HepG2 (cell line): ENCODE measurements around the gene SPAG8. TPM values are rescaled to one million over a fixed set of nuclear protein-coding genes. Genes with fewer than 3 reads are reported as not detected.

Experiments used
- AHR ChIP-seq: IDR thresholded peaks from 2 replicates; pipeline ENCODE4 v1.6.1; 2018; ENCODE audit warnings: missing genetic modification reagents, missing compliant biosample characterization
- ASH2L ChIP-seq: fragments of 300-600, 200-600 bp; sonication (generic); IDR thresholded peaks from 2 replicates; pipeline ENCODE4 v1.7.0; 2017; ENCODE audit warnings: low read depth, mild to moderate bottlenecking, moderate library complexity, mixed read lengths, low read length; ENCODE audit not compliant: insufficient read length
- ATM ChIP-seq: fragments of 450-650 bp; IDR thresholded peaks from 2 replicates; pipeline ENCODE4 v1.7.1; 2017; ENCODE audit warnings: mild to moderate bottlenecking, borderline replicate concordance
- BRCA1 ChIP-seq: sonication (generic); formaldehyde crosslinking; IDR thresholded peaks from 2 replicates; pipeline ENCODE4 v1.4.0; 2020; ENCODE audit warnings: missing genetic modification reagents
- BRD4 ChIP-seq: sonication (generic); formaldehyde crosslinking; IDR thresholded peaks from 2 replicates; pipeline ENCODE4 v1.4.0; 2020; ENCODE audit warnings: missing genetic modification reagents
- ELF1 ChIP-seq: sonication (generic); formaldehyde crosslinking; IDR thresholded peaks from 2 replicates; pipeline ENCODE4 v1.4.0; 2020; ENCODE audit warnings: missing genetic modification reagents
- FOXA3 ChIP-seq: IDR thresholded peaks from 2 replicates; pipeline ENCODE4 v1.6.1; 2016; ENCODE audit warnings: missing genetic modification reagents, missing compliant biosample characterization
- FOXJ3 ChIP-seq: sonication (generic); formaldehyde crosslinking; IDR thresholded peaks from 2 replicates; pipeline ENCODE4 v1.4.0; 2020; ENCODE audit warnings: missing genetic modification reagents, mild to moderate bottlenecking, borderline replicate concordance
- HES4 ChIP-seq: sonication (generic); formaldehyde crosslinking; IDR thresholded peaks from 2 replicates; pipeline ENCODE4 v1.9.0; 2021; ENCODE audit warnings: mild to moderate bottlenecking, missing genetic modification reagents, borderline replicate concordance
- MTA1 ChIP-seq: sonication (generic); formaldehyde crosslinking; IDR thresholded peaks from 2 replicates; pipeline ENCODE4 v1.4.0; 2020; ENCODE audit warnings: missing genetic modification reagents, mild to moderate bottlenecking, borderline replicate concordance
- MYC ChIP-seq: sonication (generic); formaldehyde crosslinking; IDR thresholded peaks from 2 replicates; pipeline ENCODE4 v1.9.0; 2021; ENCODE audit warnings: missing genetic modification reagents, borderline replicate concordance
- NKX3-1 ChIP-seq: sonication (generic); formaldehyde crosslinking; IDR thresholded peaks from 2 replicates; pipeline ENCODE4 v1.5.0; 2020; ENCODE audit warnings: missing genetic modification reagents
- RBM22 ChIP-seq: fragments of 200-400 bp; formaldehyde crosslinking; optimal IDR thresholded peaks from 2 replicates; pipeline ENCODE3; 2017; ENCODE audit warnings: mild to moderate bottlenecking, low read length, moderate library complexity
- RFX5 ChIP-seq: IDR thresholded peaks from 2 replicates; pipeline ENCODE4 v1.6.1; 2011; ENCODE audit warnings: low read depth, low read length, improper control_type of control experiment
- SMAD9 ChIP-seq: sonication (generic); formaldehyde crosslinking; IDR thresholded peaks from 2 replicates; pipeline ENCODE4 v1.5.1; 2020; ENCODE audit warnings: mild to moderate bottlenecking, missing genetic modification reagents
- SRSF4 ChIP-seq: fragments of 200-400 bp; formaldehyde crosslinking; IDR thresholded peaks from one replicate; pipeline ENCODE4 v1.6.1; 2018; ENCODE audit warnings: mild to moderate bottlenecking, low read depth, low read length, moderate library complexity; ENCODE audit not compliant: poor library complexity, severe bottlenecking
- TCF7L2 ChIP-seq: IDR thresholded peaks from 2 replicates; pipeline ENCODE4 v1.6.1; 2011; ENCODE audit warnings: mild to moderate bottlenecking, low read depth, low read length, moderate library complexity
- YEATS4 ChIP-seq: sonication (generic); formaldehyde crosslinking; IDR thresholded peaks from 2 replicates; pipeline ENCODE4 v1.4.0; 2020; ENCODE audit warnings: missing genetic modification reagents, borderline replicate concordance
- ZEB1 ChIP-seq: IDR thresholded peaks from 2 replicates; pipeline ENCODE4 v1.6.1; 2012; ENCODE audit warnings: mild to moderate bottlenecking, low read depth, inconsistent platforms; ENCODE audit not compliant: insufficient replicate concordance
- ZFY ChIP-seq: sonication (generic); formaldehyde crosslinking; IDR thresholded peaks from 2 replicates; pipeline ENCODE4 v1.4.0; 2020; ENCODE audit warnings: missing genetic modification reagents
- ZNF10 ChIP-seq: sonication (generic); formaldehyde crosslinking; IDR thresholded peaks from 2 replicates; pipeline ENCODE4 v1.4.0; 2020; ENCODE audit warnings: mild to moderate bottlenecking, low read depth, missing genetic modification reagents, borderline replicate concordance
- ZNF337 ChIP-seq: sonication (generic); formaldehyde crosslinking; IDR thresholded peaks from 2 replicates; pipeline ENCODE4 v1.5.1; 2020; ENCODE audit warnings: missing genetic modification reagents, low read depth, mild to moderate bottlenecking, borderline replicate concordance
- ZNF781 ChIP-seq: sonication (generic); formaldehyde crosslinking; IDR thresholded peaks from 2 replicates; pipeline ENCODE4 v1.5.1; 2020; ENCODE audit warnings: borderline replicate concordance, mild to moderate bottlenecking, missing genetic modification reagents; ENCODE audit errors: not compliant biosample characterization
- polyA plus RNA-seq, 8 experiments: library from polyadenylated mRNA; depleted of rRNA in 3 of 8; stranded (reverse) in 7 of 8; unstranded in 1 of 8; fragments of >200 nt; fragmentation: Illumina TruSeq in 4 of 8; extraction: Trizol in 4 of 8; gene quantifications; 2 replicates each; pipeline versions ENCODE4 v1.2.1 to v1.2.3, GENCODE V29; 2011 to 2016; ENCODE audit warnings: low read depth in 4 of 8, missing spikeins in 1 of 8, mixed read lengths in 1 of 8; ENCODE audit not compliant: insufficient read depth in 1 of 8
- total RNA-seq, 5 experiments: library from RNA; depleted of rRNA; stranded (reverse); fragments of >200 nt; fragmentation: Illumina TruSeq; extraction: Trizol; gene quantifications; 2 replicates each; pipeline ENCODE4 v1.2.3, GENCODE V29; 2016; ENCODE audit warnings: low read depth in 1 of 5
- TF ChIP-seq, protein P1 (sequence below): sonication (generic); formaldehyde crosslinking; IDR thresholded peaks from 2 replicates; pipeline ENCODE4 v1.5.0; 2020; ENCODE audit warnings: missing genetic modification reagents, mild to moderate bottlenecking, borderline replicate concordance
- TF ChIP-seq, protein P2 (sequence below): sonication (generic); formaldehyde crosslinking; IDR thresholded peaks from 2 replicates; pipeline ENCODE4 v1.9.0; 2021; ENCODE audit warnings: missing genetic modification reagents, mild to moderate bottlenecking, borderline replicate concordance
- TF ChIP-seq, protein P3 (sequence below): sonication (generic); formaldehyde crosslinking; IDR thresholded peaks from 2 replicates; pipeline ENCODE4 v1.4.0; 2020; ENCODE audit warnings: missing genetic modification reagents
- TF ChIP-seq, protein P4 (sequence below), 2 experiments: fragments of 450-650 bp in 1 of 2; sonication (generic) in 1 of 2; formaldehyde crosslinking; IDR thresholded peaks; 2 replicates each; pipeline versions ENCODE4 v1.5.0 to v1.8.0; 2020 to 2022; ENCODE audit warnings: mild to moderate bottlenecking in 1 of 2, missing genetic modification reagents in 1 of 2

Gene SPAG8
- total and polyA plus RNA-seq, 2 of the 13 experiments (the other 11 are each of a cell fraction or from before 2014, with no cell fraction given): 0.18 to 0.27 TPM

DNA sequence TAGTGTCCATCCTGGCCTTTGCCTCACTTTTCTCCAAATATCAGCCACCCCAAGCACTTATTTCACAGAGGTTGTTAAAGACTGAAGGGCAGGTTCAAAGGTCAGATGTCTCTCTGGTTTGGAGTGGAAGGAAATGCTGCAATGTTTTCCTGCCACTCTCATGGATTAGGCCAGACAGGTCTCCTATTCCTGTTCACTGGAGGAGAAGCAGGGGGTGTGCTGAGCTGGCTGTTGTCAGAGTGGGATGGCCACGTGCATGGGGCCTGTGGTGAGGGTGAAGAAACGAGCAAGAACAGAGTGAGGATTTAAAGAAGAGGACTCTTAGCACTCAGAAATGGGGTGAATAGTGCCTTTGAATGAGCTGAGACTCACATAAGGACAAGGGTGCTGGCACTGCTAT is 23.7 kb upstream of the SPAG8 start (continued):
- TF ChIP-seq ZEB1 (no peak), SMAD9 (no peak), ZNF337 (CRISPR knock-in tag) (no peak), NKX3-1 (CRISPR knock-in tag) (no peak), AHR (CRISPR knock-in tag) (no peak), ELF1 (CRISPR knock-in tag) (no peak), BRCA1 (no peak), ZNF10 (no peak), HES4 (CRISPR knock-in tag) (0 out of 2 replicates have a peak, but pooled peaks have one; percentile 24), RBM22 (no peak), RFX5 (no peak), TCF7L2 (no peak), MYC (CRISPR knock-in tag) (peak; percentile 23; the same call in 1 of the 2 replicates), ZFY (0 out of 2 replicates have a peak, but pooled peaks have one; percentile 45), BRD4 (CRISPR knock-in tag) (no peak), FOXA3 (CRISPR knock-in tag) (peak; percentile 27; the same call in 1 of the 2 replicates), ATM (no peak), ZNF781 (CRISPR knock-in tag) (no peak), FOXJ3 (CRISPR knock-in tag) (no peak), YEATS4 (0 out of 2 replicates have a peak, but pooled peaks have one; percentile 8), ASH2L (no peak), MTA1 (CRISPR knock-in tag) (no peak), SRSF4 (no peak)
- TF ChIP-seq, protein P1, sequence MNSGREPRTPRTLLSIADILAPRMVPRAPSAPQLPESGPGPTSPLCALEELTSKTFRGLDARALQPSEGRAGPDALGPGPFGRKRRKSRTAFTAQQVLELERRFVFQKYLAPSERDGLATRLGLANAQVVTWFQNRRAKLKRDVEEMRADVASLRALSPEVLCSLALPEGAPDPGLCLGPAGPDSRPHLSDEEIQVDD: no peak
- TF ChIP-seq, protein P2, sequence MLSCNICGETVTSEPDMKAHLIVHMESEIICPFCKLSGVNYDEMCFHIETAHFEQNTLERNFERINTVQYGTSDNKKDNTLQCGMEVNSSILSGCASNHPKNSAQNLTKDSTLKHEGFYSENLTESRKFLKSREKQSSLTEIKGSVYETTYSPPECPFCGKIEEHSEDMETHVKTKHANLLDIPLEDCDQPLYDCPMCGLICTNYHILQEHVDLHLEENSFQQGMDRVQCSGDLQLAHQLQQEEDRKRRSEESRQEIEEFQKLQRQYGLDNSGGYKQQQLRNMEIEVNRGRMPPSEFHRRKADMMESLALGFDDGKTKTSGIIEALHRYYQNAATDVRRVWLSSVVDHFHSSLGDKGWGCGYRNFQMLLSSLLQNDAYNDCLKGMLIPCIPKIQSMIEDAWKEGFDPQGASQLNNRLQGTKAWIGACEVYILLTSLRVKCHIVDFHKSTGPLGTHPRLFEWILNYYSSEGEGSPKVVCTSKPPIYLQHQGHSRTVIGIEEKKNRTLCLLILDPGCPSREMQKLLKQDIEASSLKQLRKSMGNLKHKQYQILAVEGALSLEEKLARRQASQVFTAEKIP (CRISPR knock-in tag): no peak
- TF ChIP-seq, protein P3, sequence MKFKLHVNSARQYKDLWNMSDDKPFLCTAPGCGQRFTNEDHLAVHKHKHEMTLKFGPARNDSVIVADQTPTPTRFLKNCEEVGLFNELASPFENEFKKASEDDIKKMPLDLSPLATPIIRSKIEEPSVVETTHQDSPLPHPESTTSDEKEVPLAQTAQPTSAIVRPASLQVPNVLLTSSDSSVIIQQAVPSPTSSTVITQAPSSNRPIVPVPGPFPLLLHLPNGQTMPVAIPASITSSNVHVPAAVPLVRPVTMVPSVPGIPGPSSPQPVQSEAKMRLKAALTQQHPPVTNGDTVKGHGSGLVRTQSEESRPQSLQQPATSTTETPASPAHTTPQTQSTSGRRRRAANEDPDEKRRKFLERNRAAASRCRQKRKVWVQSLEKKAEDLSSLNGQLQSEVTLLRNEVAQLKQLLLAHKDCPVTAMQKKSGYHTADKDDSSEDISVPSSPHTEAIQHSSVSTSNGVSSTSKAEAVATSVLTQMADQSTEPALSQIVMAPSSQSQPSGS: no peak
- TF ChIP-seq, protein P4, sequence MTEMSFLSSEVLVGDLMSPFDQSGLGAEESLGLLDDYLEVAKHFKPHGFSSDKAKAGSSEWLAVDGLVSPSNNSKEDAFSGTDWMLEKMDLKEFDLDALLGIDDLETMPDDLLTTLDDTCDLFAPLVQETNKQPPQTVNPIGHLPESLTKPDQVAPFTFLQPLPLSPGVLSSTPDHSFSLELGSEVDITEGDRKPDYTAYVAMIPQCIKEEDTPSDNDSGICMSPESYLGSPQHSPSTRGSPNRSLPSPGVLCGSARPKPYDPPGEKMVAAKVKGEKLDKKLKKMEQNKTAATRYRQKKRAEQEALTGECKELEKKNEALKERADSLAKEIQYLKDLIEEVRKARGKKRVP (CRISPR knock-in tag; IDR thresholded peaks at IDR 0.05): peak in 1 of 2 experiments; percentile 41; a peak in 1 of 4 replicates
